GM18507 (cell line): ENCODE results near the gene CDKN2B.
A peak's percentile ranks its signal among the peaks of the same experiment; 100 is the strongest.

Source experiments
- DNase-seq: peaks from one replicate; pipeline ENCODE4 v3.0.0; 2011; ENCODE audit warnings: low read depth; ENCODE audit not compliant: insufficient read length; ENCODE audit errors: extremely low spot score
- FAIRE-seq: peaks from 2 replicates; lab custom pipeline; 2011; peaks lifted over from hg19 to GRCh38; lab: Jason Lieb, UNC

The CDKN2B gene

DNA sequence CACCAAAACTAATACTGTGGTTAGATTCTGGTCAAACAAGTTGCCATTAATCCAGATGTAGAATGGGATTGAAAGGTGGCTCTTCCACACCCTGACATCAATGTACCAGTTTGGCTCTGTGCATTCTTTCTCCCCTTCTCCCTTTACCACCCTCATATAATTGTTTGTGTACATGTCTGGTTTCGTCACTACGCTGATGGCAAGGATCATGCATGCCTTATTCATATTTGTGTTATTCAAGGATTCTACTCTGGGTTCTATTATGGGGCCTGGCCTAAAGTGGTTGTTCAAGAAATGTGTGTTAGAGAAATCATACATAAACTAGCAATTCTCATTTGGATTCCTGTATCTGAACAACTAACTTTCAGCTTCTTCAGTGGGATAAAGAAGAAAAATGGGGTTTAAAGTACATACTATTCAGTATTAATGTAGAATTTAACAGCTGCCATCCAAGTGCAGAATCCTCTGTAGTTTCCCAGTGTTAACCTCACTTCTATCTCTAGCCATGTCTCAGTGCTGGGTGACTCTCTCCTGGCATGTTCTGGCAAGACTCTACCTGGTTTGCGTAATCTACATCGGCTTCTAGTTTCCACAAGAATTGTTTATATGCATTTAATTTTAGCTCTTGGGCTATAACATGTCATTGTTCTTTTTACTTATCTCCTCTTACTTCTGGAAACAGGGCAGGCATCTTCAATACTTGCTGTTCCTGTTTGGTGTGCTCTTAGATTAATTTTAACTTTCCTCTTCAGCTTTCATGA, 27.9 kb upstream of the CDKN2B start:
- FAIRE-seq = no peak
- DNase-seq = no peak

DNA sequence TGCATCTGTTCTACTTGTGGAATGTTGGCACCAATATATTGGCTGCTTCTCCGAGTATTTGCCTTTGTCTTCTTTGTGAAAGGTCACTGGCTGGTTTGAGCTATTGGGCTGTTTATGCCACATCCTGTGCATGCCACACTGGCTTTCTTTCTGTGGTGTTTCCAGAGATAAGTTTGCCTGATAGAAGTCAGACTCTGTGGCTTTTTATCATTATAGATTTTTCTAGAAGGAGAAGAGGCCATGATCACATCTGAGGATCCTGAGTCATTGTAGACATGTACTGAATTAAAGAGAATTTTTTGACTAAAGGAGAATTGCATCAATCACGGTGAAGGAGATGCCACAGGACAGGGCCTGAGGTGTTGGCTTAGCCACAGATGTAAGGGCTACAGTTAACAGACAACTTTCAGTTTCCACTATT, 26.5 kb upstream of the CDKN2B start:
- DNase-seq = no peak
- no peak for FAIRE-seq

DNA sequence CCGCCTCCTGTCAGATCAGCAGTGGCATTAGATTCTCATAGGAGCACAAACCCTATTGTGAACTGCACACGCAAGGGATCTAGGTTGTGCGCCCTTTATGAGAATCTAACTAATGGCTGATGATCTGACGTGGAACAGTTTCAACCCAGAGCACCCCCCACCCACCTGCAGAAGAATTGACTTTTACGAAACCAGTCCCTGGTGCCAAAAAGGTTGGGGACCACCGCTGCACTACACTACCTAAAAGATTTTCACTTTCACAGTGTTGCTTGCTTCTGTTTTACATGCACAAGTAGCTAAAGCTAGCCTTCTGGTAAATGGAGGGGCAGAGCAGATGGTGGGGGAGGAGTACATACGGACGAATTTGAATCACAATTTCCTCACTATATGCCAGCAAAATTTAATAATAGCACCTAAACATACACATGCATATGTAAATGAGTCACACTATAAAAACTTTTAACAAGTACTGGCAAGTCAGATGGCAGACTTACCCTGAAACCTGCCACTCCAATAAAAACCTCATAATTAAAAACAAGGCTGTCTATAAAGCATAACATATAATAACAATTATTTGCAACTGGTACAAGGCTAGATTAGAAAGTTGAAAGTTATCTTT, 24.0 kb upstream of the CDKN2B start:
- no peak for DNase-seq
- FAIRE-seq = no peak

DNA sequence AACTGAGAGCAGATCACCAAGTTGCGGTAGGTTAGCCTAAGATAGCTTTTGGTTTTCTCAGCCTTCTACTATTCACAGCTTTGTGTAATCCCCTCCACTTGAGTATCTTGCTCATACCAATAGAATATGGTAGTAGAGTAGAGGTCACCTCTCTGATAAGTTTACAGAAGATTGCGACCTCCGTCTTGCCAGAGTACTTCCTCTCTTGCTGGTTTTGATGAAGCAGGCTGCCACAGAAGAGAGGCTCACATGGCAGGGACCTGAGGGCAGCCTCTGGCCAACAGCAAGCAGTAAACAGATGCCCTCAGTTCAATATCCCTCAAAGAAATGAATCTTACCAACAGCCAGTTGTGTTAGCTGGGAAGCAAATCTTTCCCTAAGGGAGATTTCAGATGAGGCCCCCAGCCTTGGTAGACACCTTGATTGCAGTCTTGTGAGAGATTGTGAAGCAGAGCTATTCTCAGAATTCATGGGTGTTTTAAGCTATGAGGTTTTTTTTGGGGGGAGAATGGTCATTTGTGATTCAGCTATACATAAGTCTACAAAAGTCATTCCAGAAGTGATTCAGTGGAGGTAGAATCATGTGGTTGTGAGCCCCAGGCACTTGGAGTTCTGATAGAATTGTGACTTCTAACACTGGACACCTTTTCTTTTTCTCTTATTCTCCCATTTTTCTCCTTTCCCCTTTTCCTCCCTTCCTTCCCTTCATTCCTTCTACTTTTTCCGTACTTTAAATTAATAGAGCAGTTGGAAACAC, 22.7 kb upstream of the CDKN2B start:
- FAIRE-seq = no peak
- no peak for DNase-seq

DNA sequence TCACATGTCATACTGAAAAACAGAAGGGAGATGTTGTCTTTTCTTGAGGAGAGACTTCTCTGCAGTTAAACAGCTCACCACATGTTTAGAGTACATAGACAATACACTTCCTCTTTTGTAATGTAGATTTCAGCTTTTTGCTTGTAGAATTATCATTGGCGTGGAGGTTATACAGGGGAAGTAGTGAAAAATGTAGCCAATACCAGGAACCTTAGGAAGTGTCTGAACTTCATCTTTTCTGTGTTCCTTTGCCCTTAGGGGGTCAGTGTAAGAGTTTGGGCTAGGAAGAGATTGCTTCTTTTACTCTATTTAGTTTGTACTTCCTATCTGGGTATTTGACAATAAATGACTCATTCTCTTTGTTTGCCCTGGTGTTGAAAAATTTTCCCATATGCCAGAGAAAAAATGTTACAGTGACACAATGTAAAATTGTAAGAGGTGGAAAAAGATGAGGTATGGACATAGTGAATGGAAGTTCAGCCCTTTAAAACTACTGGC, 21.0 kb upstream of the CDKN2B start:
- DNase-seq = no peak

DNA sequence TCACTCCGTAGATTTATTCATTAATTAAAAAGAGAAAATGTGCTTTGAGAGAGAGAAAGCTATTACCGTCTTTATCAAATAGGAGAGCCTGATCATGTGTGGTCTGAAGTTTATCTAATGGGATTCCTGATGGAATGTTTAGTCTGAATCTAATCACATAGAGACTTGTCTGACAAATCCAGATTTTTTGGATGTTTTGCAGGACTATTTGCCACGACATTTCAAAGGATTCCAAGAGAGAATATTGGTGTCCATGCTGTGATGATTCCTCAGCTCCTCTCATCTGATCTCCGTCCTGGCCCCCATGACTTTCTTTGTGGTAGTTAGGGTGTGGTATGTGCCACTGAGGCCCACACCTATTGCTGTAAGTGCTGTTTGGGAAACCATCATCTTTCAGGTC, 20.1 kb upstream of the CDKN2B start:
- no peak for FAIRE-seq
- no peak for DNase-seq

More for the DNA sequence above, 21.0 kb upstream of the CDKN2B start:
- FAIRE-seq = peak; percentile 67

DNA sequence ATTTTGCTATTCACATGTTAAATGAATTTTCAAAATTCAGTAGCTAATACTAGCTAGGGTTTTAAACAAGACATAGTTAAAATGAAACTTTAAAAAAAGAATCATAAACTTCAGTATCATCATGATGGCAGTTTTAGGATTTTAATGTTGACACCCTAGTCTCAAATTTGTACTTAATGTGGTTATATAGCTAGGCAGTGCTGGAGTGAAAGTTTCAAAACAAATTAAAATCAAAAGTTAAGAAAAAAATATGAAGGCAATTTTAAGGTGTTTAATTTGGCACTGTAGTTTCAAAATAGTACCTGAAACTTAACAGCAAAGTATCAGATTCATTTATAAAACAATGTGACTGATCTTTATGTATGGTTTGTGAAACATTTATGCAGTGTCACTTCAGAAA, 19.3 kb upstream of the CDKN2B start:
- DNase-seq = no peak
- FAIRE-seq = no peak

DNA sequence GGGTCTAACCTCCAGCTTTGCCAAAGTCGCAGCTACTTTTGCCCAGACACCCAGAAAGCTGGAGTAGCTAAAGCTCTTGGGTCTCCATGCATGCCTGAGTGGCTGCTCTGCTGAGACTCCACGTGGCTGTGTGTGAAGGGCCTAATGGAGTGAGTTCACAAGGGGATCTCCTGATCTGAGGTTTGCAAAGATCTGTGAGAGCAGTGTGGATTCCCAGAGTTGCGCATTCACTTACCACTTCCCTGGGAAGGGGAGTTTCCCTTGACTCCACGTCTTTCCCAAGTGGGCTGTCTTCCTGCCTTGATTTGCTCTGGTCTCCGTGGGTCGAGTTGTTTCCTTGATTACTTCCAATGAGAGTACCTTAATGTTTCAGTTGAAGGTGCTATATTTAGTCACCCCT, 17.6 kb upstream of the CDKN2B start:
- FAIRE-seq (no peak), DNase-seq (no peak)

DNA sequence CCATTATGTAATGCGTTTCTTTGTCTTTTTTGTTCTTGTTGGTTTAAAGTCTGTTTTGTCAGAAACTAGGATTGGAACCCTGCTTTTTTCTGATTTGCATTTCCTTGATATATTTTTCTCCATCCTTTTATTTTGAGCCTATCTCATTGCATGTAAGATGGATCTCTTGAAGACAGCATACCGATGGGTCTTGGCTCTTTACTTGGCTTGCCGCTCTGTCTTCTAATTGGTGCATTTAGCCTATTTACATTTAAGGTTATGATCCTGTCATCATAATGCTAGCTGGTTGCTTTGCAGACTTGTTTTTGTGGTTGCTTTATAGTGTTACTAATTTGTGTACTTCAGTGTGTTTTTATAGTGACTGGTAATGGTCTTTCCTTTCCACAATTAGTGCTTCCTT, 13.3 kb upstream of the CDKN2B start:
- FAIRE-seq (no peak), DNase-seq (no peak)

DNA sequence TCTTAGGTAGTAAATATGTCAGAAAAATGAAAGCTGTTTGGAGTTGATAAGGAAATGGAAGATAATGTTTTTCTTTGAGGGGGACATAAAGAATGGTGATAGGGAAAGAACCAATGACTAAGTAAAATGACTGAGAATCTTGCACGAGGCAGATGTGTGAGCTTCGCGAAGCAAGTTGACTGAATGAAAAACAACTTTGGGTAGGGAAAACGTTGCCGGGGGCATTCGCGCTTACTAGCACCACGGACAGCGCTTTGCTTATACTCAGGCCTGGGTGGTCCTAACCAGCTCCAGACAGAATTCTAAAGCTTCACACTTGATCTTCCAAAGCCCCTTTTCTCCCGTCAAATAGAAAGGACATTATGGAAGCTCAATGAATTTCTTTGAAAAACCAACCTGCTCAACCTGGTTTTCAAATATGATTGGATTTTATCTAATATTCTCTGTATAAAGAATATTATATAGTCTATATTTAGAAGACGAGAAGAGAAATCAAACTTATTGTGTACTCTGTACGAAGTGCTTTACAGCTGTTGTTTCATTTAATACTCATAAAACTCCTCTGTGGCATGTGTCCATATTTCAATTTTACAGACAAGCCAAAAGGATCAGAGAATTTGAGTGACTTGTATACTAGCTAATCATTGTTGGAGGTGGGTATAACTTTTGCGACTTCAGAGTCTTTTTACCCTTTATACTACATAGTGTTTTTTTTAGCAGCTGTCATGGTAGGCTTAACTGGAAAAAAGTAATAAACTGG, 1.9 kb upstream of the CDKN2B start:
- no peak for DNase-seq
- no peak for FAIRE-seq

DNA sequence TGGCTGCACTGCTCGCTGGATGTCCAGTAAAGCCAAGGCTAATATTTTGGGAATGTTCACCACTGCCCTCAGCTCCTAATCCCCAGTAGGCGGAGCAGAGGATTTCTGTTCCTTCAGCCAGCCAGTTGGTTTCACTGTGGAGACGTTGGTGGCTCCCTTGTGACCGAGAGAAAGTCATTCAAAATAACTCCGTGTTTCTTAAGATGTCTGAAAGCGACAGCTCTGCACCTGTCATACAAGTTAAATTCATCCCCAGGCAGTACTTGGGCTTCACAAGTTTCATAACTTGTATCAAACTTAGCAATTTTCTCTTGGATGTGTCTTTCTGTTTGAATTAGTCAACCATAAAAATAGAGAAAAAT, 382 bp upstream of the CDKN2B start:
- FAIRE-seq (no peak), DNase-seq (no peak)

DNA sequence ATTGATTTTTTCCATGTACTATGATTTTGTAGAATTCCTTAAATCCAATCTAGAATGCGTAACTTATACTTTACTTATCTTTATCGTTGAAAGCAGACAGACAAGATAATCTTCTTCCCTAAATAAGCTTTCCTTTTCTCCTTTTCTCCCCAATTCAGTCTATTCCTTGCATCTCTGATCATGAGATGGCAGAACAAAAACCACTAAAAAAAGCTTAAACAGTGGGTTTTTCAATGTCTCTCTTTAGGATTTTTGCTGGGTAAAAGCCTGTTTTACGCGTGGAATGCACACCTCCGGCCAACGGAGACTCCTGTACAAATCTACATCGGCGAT, 755 bp downstream of the CDKN2B start:
- FAIRE-seq = no peak
- no peak for DNase-seq

DNA sequence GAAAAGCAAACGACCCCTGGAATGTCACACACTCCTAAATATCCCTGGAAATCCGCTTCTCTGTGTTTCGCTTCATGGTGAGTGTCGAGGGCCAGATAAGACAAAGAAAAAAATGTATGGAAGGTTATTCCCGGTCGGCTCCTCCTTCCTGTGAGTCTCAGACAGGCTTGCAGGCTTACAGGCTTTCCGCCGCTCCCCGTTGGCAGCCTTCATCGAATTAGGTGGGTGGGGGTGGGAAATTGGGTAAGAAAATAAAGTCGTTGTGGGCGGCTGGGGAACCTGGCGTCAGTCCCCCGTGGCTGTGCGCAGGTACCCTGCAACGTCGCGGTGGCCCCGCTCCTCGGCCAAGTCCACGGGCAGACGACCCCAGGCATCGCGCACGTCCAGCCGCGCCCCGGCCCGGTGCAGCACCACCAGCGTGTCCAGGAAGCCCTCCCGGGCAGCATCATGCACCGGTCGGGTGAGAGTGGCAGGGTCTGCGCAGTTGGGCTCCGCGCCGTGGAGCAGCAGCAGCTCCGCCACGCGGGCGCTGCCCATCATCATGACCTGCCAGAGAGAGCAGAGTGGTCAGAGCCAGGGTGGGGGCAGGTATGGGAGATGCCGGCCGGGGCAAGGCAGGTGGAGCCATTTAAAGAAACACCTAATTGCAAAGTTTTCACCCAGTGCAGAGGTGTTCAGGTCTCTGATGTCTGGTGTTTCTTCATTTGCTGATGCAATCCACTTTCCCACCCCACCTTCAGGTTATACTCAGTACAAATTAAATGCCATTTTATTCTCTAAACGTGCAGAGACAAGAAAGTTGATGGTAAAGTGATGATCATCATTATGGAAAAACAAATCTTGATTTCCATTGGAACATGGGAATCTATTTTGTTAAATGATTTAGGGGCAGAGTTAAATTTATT, 3.2 kb downstream of the CDKN2B start:
- DNase-seq (no peak), FAIRE-seq (no peak)

DNA sequence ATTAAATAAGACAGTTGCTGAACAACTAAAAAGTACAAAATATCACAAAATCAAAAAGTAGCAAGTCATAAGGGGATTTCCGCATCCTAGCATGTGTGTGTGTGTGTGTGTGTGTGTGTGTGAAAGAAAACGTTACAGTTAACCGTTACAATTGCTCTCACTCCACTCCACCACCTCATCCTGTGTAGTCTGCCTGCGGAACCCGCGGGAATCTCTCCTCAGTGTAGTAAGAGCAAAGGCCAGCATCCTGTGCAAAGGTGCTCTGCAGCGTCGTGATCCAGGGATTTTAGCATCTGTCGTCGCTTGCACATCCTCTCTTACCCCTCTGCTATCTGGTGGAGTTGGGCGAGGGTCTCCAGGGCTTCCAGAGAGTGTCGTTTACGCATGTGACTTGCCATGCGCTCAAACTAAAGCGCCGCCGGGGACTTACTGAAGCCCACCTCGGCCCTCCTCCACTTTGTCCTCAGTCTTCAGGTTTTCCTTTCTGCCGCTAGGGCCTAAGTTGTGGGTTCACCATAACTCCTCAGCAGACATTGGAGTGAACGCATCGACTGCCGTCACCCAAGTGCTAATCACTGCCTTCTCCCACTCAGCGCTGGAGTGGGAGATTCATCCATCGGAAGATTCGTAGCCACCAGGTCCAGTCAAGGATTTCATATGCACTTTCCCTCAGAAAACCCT, 3.9 kb downstream of the CDKN2B start:
- FAIRE-seq (no peak), DNase-seq (no peak)

DNA sequence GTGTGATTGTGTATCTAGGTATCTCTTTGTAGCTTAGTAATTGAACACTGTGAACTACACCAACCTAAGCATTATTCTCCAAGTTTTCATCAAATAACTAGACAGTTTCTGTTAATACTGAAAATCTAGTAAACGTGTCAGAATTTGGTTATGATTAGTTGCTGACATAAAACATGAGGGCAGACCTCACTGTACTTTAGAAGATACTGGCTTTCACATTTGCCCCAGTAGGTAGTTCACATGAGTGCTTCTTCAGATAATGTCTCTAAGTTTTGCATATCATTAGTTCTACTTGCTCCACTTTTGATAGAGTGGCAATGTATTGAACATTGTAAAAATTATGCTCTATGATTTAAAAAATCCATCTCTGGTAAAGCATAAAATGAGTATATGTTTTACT, 7.1 kb downstream of the CDKN2B start:
- DNase-seq (no peak), FAIRE-seq (no peak)

DNA sequence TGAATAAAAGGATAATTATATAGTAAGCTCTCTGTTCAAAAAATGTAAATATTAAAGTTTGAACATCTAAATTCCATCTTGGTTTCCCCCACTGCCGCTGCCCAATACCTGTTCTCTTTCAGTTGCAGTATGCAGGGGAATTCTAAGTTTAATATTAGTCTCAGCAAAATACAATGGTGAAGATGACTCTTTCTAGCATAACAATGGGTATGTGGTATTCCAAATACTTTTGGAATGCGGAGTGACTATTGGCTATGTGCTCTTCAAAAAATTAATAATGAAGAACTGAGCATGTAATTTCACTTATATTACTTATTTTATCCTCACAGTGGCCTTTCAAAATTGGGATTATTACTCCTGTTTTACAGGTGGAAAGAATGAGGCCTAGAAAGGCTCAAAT, 11.1 kb downstream of the CDKN2B start:
- no peak for FAIRE-seq
- DNase-seq = no peak

DNA sequence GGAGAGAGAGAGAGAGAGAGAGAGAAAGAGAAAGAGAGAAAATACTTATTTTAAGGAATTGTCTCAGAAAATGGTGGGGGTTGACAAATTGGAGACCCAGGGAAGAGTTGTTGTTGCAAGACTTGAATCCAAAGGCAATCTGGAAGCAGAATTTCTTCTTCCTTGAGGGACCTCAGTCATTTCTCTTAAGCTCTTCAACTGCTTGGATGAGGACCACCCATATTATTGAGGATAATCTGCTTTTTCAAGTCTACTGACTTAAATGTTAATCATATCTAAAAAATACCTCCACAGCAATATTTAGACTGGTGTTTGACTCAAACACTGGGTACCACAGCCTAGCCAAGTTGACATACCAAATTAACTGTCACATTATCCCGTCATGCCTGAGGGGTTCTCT, 11.6 kb downstream of the CDKN2B start:
- FAIRE-seq (no peak), DNase-seq (no peak)

DNA sequence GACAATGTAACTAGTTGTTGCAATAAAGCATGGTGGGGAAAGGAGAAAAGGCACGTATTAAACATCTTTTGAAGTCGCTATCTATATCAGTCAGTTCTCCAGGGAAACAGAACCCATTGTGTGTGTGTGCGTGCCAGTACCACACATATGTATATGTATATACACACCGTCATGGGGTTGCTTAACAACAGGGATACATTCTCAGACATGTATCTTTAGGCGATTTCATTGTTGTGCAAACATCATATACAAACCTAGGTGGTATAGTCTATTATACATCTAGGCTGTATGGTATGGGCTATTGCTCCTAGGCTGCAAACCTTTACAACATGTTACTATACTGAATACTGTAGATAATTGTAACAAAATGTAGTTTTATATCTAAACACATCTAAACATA, 12.2 kb downstream of the CDKN2B start:
- no peak for FAIRE-seq
- no peak for DNase-seq

DNA sequence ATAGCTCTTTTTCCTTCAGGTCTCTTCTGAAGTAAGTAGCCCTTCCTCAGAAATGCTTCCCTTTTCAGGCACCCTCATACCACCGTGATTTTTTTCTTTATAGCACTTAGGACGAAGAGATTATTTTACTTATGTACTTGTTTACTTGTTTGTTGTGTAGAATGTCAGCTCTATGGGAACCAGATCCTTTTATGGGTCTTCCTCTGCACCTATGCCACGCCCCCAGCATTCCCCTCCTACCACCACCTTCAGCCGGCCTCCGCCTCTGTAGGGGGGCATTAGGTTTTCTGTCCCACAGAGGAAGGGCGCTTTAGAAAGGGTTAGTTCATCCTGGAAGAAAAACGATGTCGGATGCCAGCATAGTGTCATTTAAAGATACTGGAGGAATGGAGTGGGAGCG, 12.7 kb downstream of the CDKN2B start:
- DNase-seq (no peak), FAIRE-seq (no peak)
